NCI-H1048 (cell line): Measurements from ENCODE around the gene ZNF560.
"Not testable (repeated sequence)": the region's sequence is repeated elsewhere in the genome, so short reads cannot be mapped to it uniquely, and the experiment has no call there.

Experiments
- DNase-seq: peaks from one replicate; lab custom pipeline; 2025; lab: John Stamatoyannopoulos, UW

Gene ZNF560

GRCh38 chr19:9498183-9498902, at the start of gene ZNF560:
Gene ZNF560 (minus strand): TSS chr19:9498616. CDS start chr19:9475313, 23,303 bp downstream.
- DNase-seq = no peak

- no peak for DNase-seq
These were observed 49.5 kb upstream of the ZNF560 start for GRCh38 chr19:9547870-9548269.

- not testable (repeated sequence) for DNase-seq
These were observed 42.9 kb upstream of the ZNF560 start for GRCh38 chr19:9541281-9541680.

- DNase-seq = not testable (repeated sequence)
These were observed 41.5 kb upstream of the ZNF560 start for GRCh38 chr19:9539921-9540320.

GRCh38 chr19:9539201-9539600, 40.8 kb upstream of the ZNF560 start:
- not testable (repeated sequence) for DNase-seq

GRCh38 chr19:9538183-9539058, 40.0 kb upstream of the ZNF560 start, which contains the start of gene ZNF426:
Gene ZNF426 (minus strand): TSS chr19:9538645. CDS start chr19:9536232, 2,413 bp downstream.
- DNase-seq = no peak

GRCh38 chr19:9535934-9536333, 37.5 kb upstream of the ZNF560 start:
- DNase-seq = no peak

GRCh38 chr19:9531933-9532332, 33.5 kb upstream of the ZNF560 start:
- DNase-seq = no peak

GRCh38 chr19:9528757-9529336, 30.4 kb upstream of the ZNF560 start:
- no peak for DNase-seq

- DNase-seq = no peak
These were observed 25.6 kb upstream of the ZNF560 start for GRCh38 chr19:9523885-9524474.

- DNase-seq = no peak
These were observed 8.9 kb upstream of the ZNF560 start for GRCh38 chr19:9507285-9507684.

GRCh38 chr19:9500796-9501195, 2.4 kb upstream of the ZNF560 start:
- no peak for DNase-seq

- no peak for DNase-seq
These were observed 4.3 kb downstream of the ZNF560 start for GRCh38 chr19:9494096-9494495.

GRCh38 chr19:9487016-9487415, 11.4 kb downstream of the ZNF560 start:
- DNase-seq = no peak

- DNase-seq = no peak
These were observed 13.3 kb downstream of the ZNF560 start for GRCh38 chr19:9485140-9485539.

GRCh38 chr19:9474975-9475374, 23.4 kb downstream of the ZNF560 start:
- DNase-seq = no peak

GRCh38 chr19:9467161-9467560, 31.3 kb downstream of the ZNF560 start:
- no peak for DNase-seq

- no peak for DNase-seq
These were observed 36.5 kb downstream of the ZNF560 start for GRCh38 chr19:9461938-9462337.

GRCh38 chr19:9456018-9456689, 42.3 kb downstream of the ZNF560 start:
- no peak for DNase-seq

GRCh38 chr19:9453953-9454352, 44.5 kb downstream of the ZNF560 start:
- no peak for DNase-seq

GRCh38 chr19:9445037-9445436, 53.4 kb downstream of the ZNF560 start:
- DNase-seq = no peak

GRCh38 chr19:9436358-9436757, 62.1 kb downstream of the ZNF560 start:
- DNase-seq = no peak
